ENCODE results near the gene CNKSR2.
"Not testable (repeated sequence)": the region's sequence is repeated elsewhere in the genome, so short reads cannot be mapped to it uniquely, and the experiment has no call there.

The CNKSR2 gene

DNA sequence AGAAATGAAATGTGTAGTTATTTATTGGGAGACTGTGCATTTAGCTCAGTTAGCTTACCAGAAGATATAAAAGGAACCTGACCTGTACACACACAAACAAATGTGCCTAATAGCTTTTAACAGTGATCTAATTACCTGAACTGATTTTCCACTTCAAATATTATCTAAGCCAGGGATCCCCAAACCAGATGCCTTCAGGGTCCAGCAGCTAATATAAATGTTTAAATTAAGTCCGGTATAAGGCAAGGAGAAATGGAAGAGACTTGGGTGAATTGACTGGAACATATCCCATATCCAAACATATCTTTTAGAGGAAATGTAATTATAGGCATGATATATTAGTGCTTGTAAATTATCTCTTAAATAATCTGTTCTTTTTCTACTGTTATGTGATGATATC lies 66.7 kb downstream of the CNKSR2 start:
- no peak for DNase-seq (ENCODE audit: low spot score)

DNA sequence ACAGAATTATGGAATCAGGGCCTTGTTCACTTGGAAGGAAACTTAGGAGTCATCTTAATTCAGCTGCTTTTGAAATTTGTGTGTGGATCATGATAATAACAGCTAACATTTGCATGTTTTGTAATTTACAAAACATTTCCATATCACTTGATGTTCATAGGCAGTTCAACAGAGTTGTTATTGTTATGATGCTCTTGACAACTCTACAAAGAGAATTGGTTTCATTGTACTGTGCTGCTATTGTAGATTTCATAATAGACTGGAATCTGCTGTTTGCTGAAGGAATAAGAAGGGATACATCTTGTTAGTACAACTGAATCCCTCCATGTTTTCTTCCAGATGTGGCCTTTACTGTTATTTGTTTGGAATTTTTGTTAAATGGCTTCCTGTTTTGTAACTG lies 83.5 kb downstream of the CNKSR2 start:
- no peak for DNase-seq (ENCODE audit: low spot score)

DNA sequence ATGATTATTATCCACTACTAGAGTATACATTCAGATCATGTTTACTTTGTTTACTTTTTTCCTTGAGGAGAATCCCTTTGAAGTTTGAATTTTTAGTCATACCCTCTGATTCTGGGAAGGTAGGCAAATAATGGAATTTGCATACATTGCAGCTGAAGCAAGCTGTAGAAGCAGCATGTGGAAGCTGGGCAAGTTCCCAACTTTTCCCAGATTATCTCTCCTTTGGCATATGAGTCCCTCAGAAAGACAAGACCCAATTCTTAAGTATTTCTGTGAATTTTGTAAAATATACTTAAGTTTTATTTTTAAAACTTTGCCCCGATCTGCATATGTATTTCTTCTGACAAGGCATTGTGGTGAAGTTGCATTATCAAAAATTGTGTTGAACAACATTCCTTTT lies 94.9 kb downstream of the CNKSR2 start:
- DNase-seq (ENCODE audit: low spot score), result no peak

DNA sequence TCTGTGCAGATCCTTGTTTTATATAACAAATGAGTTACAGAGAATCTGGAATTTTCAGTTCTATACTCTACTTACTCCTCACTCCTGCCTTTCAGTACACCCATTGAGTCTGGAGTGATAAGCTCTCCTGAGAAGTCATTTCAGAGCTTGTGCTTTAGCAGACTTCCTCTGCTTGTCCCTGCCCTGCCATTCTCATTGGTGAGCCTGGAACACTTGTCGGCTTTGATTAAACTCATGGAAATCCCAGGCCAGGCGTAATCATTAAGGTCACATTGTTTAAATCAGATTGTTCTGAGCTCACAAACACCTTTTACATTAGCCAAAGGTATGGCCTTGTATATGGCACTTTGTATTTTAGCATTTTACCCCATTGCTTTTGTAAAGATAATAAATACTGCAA lies 102.7 kb downstream of the CNKSR2 start:
- no peak for DNase-seq (ENCODE audit: low spot score)

DNA sequence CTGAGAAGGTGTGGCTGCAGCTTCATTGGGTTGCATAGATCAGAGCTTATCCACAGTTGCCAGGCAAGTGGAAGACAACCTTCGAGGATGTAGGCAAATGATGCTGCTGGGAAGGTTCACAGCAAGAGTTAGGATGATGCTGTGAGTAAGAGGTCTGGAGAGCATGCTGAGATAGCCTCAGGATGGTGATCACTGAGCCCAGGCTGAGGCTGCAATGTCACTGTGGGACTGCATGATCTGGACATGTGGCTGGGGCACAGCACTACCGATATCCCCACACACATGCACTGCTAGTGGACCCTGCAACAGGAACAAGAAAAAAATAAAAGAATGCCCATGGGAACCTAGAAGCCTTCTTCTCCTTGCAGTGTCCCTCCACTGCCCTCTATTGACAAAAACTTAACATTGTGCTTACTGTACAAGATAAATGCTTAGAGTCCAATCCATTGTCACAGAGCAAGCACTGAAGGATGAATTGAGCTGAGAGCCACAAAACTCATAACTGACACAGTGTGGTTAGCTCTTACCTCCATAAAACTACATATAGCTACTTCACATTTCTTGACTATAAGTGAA lies 105.6 kb downstream of the CNKSR2 start:
- DNase-seq (ENCODE audit: low spot score), result peak; percentile 44

DNA sequence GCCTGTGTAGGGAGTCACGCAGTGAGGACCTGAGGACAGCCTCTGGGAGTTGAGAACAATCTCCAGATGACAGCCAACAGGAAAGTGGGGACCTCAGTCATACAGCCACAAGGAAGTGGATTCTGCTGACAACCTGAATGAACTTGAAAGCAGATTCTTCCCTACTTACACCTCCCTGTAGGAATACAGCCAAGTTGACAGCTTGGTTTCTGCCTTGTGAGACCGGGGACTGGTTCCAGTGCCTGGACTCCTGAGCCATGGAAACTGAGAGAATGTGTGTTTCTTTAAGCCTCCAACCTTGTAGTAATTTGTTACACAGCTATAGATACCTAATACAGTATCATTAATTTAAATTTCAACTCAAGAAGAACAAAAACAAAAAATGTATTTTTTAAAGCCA lies 107.5 kb downstream of the CNKSR2 start:
- DNase-seq (ENCODE audit: low spot score), result no peak

DNA sequence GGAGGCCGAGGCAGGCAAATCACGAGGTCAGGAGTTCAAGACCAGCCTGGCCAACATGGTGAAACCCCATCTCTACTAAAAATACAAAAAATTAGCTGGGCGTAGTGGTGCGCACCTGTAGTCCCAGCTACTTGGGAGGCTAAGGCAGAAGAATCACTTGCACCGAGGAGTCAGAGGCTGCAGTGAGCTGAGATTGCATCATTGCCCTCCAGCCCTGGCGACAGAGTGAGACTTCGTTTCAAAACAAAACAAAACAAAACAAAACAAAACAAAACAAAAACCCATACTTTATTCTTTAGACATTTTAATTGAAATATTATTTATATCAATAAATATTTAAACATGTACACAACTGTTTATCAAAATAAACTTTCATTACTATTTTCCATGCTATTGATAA lies 109.8 kb downstream of the CNKSR2 start:
- DNase-seq (ENCODE audit: low spot score), result not testable (repeated sequence)

DNA sequence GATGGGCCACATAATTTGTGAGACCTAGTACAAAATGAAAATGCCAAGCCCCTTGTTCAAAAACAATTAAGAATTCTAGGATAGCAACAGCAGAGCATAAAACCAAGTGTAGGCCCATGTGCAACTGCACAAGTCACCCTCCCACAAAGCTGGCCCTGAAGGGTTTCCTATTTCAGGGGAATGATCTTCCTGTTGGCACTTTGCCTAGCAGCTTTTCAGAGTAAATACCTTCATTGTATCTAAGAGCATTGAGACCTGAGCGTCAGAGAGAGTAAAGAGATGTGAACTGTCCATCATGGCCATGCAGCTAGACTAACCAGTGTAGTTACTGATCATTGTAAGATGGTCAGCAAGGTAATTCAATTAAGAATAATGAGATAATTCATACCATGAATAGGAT lies 113.6 kb downstream of the CNKSR2 start:
- DNase-seq (ENCODE audit: low spot score), result no peak

DNA sequence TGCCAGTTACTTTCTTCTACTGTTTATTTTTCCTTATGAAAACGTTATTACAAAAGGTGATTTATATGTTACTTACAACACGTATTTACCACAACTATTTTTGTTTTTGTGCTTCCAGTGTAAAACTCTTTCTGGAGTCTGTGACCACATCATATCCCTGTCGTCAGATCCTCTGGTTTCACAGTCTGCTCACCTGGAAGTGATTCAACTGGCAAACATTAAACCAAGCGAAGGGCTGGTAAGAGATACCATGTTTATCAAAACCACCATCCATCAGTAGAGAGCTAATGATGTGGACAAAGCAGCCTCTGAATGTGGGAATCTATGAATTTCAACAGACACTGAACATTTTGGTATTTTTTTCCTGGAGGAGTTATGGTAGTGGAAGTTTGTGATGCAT lies 116.1 kb downstream of the CNKSR2 start:
- no peak for DNase-seq (ENCODE audit: low spot score)

DNA sequence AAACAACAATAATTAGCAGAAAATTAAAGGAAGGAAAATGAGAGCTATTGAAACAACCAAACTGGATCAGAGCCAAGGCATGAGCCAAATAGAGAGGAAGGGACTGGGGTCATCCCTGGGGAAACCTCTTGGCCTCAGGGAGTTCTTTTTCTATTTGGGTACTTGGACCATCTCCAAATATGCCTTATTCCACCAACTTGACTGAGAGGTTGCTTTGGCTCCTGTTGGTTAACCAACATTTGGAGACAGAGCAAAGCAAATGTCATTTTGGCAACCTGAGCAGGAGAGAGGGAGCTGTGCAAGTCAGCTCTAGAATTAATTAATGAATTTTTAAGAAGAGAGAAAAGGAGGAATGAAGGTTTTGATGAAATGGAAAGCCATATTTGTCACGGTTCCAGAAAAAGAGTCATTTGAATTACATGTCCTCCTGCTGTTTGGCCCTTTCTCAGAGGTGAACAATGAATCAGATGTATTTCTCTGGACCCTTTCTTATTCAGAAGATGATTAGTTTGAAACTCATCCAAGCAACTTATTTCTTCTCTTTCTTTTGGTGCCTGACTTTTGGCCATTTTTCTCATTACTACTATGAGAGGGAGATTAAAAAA lies 119.1 kb downstream of the CNKSR2 start:
- no peak for DNase-seq (ENCODE audit: low spot score)

DNA sequence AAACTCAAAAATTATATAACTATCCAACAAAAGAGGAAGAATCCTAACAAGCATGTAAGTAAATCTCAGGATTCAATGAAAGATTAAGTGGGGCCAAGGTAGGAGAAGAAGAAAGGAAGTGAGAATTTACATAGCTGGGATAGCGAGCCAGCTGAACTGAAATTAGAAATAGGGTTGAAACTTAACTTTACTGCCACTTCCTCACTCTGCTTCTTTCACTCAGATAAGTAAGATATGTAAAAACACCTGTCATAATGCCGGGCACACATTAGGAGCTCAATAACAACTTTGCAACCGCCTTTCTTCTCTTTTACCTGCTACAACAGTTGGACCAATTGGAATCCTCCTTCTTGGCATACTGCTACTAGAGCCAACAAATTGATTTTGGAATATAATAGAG lies 129.4 kb downstream of the CNKSR2 start:
- no peak for DNase-seq (ENCODE audit: low spot score)

DNA sequence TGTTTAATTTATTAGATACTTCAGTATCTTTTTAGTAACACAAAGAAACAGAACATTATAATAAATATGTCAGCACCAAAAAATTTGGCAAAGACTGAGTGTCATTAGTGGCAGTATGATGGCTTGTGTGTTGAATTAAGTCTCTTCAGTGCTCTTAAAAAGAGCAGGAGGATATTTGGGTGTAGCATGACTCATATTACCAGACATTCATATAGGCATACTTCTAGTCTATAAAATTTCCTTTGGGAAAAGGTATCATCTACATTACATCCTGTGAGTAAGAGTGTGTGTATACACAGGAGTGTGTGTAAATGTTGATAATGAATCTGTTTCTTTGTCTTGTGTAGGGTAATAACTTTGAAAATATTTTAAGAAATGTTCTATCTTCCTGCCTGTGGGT lies 135.7 kb downstream of the CNKSR2 start:
- DNase-seq (ENCODE audit: low spot score), result no peak

DNA sequence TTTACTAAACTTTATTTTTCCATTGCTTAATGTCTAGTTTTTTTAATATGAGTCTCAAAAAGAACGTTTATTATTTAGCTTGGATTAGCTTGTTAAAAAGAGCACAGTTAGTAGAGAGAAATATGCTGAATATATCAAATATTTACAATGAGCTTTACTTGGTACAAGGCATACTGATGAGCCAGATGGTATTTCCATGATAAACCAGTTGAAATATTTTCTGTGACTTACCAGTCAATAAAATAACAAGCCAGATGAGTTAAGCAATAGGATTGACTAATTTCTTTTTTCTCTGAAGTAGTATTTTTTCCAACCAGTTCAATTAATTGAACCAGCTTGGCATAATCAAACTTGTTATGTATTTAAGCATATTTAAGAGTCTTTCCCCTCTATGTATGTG lies 149.8 kb downstream of the CNKSR2 start:
- DNase-seq (ENCODE audit: low spot score), result no peak

DNA sequence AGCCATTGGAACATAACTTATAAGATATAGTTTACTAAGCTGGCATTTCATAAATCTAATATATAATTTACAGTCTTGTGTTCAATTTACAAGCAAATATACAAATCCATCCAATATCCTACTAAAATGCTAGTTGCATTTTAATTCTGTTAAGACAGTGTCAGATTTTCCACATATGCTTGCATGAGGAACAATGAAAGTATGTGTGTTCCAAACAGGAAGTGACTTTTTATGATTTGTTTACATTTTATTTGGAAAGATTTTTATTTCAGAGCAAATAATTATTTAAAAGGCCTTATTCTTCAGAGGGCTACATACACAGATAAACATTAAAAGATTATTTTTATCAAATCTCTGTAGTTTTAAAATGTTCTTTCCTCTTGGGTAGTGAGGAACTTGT lies 153.9 kb downstream of the CNKSR2 start:
- no peak for DNase-seq (ENCODE audit: low spot score)

DNA sequence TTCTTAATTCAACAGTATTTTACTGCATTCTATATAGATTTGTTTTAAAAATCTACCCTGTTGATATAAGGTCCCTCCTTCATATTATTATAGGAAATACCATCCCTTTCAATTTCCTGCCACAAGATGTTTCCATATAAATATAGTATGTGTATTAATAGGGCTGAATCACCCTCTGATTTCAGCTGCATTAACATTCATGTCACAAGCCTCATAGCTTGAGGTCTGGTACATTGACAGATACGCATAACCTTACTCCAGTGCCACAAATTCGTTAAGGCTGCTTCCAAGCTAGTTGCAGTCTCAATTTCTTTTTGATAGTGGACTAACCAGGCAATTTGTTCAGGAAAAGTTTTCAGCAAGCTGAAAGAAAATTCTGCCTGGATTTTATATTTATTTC lies 155.6 kb downstream of the CNKSR2 start:
- no peak for DNase-seq (ENCODE audit: low spot score)

DNA sequence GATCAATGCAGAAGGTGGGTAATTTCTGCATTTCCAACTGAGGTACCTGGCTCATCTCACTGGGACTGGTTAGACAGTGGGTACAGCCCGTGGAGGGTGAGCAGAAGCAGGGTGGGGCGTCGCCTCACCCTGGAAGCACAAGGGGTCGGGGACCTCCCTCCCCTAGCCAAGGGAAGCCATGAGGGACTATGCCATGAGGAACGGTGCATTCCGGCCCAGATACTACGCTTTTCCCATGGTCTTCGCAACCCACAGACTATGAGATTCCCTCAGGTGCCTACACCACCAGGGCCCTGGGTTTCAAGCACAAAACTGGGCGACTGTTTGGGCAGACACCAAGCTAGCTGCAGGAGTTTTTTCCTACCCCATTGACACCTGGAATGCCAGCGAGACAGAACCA lies 170.4 kb downstream of the CNKSR2 start:
- not testable (repeated sequence) for DNase-seq (ENCODE audit: low spot score)

DNA sequence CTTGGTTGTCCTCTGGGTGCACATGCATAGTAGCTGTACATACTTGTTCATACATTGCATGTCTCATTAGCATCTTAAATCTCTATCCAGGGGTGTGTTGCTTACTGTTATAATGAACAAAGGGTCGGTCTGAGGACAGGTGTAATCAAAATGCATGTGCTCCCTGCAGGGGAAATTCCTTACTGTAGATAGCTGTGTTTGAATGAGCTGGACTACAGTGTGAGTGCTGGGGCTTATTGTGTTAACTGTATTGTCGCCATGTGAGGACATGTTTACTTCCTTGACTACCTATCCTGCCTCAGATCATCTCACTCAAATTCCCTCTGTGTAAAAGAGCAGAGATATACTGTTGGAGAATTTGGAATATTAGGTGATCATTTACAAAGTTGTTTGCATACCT lies 185.2 kb downstream of the CNKSR2 start:
- DNase-seq (ENCODE audit: low spot score), result no peak

DNA sequence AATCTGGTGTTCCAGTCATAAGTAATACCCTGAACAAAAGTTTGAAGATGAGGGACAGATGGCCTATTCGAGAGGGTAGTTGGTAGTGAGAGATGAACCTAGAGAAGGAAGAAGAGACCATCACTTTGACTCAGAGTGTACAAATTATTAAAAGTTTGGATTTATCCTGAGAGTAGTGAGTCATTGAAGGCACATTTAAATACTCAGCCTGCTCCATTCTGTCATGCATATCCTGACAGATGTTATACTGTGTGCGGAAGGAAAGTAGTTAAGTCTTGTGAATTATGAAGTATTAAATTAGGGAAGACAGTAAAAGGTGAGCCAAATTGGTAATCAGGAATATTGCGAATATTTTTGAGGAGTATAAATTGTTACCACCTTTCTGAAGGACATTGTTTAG lies 190.8 kb downstream of the CNKSR2 start:
- no peak for DNase-seq (ENCODE audit: low spot score)

DNA sequence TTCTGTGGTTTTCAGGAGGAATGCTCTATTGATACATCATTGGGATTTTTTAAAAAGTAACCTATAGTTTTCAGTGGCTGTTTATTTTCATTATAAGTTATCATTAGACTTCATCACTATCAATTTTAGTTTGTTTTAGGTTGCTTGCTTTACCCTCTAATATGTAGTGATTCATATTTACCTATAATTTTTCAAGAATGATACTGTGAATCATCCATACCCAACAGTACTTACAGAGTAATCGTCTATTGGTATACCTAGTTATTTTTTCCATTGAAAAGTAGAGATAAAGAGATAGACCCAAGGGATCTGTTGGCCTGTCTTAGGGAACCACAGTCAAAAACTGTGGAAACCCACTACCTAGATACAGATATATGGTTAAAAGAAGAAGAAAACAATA lies 200.6 kb downstream of the CNKSR2 start:
- no peak for DNase-seq (ENCODE audit: low spot score)

DNA sequence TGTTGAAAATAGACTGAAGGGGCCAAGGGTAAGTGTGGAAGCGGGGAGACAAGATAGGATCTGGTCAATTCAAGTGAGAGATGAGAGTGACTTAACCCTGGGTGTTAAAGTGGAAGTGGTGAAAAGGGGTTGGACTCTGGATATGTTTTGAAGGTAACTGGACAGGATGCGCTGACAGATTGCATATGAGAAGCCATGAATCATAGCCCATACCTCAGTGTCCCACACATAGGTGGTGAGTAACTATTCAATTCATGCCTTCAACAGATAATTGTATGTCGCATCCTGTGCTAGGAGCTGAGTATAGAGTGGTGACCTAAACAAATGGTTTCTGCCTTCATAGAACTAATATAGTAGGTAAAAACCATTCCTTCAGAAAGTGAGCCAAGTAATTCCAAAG lies 207.3 kb downstream of the CNKSR2 start:
- no peak for DNase-seq (ENCODE audit: low spot score)

DNA sequence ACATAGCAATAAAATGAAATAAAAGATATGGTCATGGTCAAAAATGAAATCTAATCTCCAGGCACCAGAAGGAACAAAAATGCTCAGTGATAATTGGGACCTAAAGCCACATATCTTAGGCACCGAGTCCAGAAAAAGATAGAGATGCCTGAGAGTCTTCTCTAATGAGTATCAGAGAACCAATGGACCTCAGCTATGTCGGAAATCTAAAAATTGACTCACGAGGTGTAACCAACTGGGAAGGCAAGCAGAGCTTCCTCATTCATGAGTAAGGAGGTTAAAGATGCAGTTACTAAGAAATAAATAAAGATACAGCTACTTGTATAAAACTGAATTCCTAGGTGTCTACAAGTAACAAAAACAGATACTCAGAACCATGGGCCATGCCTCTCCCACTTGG lies 211.8 kb downstream of the CNKSR2 start:
- no peak for DNase-seq (ENCODE audit: low spot score)

DNA sequence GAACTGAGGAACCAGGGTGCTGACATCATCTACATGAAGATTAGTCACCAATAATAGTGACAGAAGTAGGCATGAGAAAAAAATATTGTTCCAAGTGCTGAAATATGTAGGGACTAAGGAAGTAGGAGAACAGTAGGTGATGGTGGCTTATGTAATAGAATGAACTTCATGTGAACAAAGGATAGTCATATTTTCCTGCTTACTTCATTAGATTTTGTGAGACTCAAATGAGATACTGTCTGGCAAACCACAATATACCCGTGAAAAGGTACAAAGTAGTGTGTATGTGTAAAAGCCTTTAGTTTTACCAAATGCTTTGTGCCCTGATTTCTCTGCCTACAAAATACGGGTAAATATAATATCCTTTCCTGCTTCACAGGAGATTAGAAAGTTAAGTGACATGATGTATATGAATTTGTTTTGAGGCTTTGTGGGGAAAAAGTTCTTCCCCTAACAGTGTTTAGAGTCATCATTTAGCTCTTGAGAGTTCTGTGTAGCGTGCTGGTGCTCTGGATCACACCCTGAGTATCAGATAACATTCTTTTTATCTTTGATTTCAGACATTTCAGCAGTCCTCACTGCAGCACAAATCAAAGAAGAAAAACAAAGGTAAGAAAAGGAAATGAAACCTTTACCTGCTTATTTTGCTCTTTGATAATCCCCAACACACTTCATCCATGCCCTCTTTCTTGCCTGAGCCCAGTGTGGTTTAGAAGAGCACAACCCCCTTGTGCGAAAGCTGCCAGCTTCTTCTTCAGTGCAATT lies 216.0 kb downstream of the CNKSR2 start:
- DNase-seq (ENCODE audit: low spot score), result no peak

DNA sequence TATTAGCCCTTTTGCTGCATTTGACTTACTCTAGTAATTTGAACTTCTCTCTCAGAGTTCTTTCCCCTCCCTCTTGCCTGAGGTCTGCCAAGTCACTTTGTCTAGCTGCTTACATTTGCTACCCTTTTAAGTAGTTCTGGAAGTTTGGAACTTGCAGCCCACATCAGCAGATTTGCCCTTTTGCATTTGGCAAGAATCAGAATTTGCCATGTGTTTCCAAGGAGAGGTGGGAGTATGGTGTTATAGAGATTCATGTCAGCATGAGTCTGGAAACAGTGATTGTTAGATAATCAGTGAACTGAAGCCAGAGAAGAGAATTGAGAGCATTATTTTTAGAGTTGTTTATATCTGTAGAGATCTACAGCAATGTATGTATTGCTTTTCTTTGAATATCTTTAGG lies 231.8 kb downstream of the CNKSR2 start:
- no peak for DNase-seq (ENCODE audit: low spot score)

DNA sequence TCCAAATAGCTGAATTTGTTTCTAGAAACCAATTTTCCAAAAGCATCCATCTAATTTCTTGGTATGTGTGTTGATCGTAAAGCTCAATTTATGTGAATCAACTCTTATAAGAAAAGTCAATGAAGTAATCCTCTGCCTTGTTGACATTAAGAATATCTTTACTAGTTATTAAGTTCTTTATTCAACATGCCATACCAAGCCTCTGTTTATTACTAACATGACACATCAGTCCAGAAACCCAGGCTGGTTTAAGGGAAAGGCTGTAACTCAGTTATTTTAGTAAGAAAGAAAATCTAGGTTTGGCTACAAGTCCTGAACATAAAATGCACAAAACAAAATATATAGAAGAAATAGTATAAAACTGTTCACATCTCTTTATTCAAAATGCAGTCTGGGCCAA lies 235.9 kb downstream of the CNKSR2 start:
- DNase-seq (ENCODE audit: low spot score), result no peak

Measured in activated CD4-positive, alpha-beta T cell treated with anti-CD3 and anti-CD28 coated beads, Interleukin-2, Interleukin-4, amounts not matched to agents 100 ng/mL and 50 ng/mL, durations not matched to agents 16 hours and 8 hours (primary cell).